Measurements from ENCODE around the gene MCFD2. TPM values are rescaled to one million over a fixed set of nuclear protein-coding genes. Genes with fewer than 3 reads are reported as not detected.

Gene MCFD2
- polyA plus RNA-seq, 1 of the 3 experiments (the other 2 are of a cell fraction) = 88.2 TPM

- Histone ChIP-seq H3K27ac (ENCODE audit: low read depth in 2 of 2, low read length in 1 of 2) (peak overlapping the region; percentile 67 to 91), H3K27me3 (ENCODE audit: insufficient read depth) (no peaks in the 10 kb centered on the region), H3K4me2 (peak overlapping the region; percentile 2; the same call in 1 of the 2 replicates), H4K20me1 (ENCODE audit: insufficient read depth) (no peaks in the 10 kb centered on the region), H3K4me3 (ENCODE audit: low read depth in 2 of 2, low read length in 1 of 2) (no peak overlapping the region), H3K36me3 (replicated peaks in 1 of 2; ENCODE audit: control insufficient read depth in 1 of 2, insufficient read depth in 2 of 2, low read length in 1 of 2) (no peaks in the 10 kb centered on the region), H3K9me2 (no peaks in the 10 kb centered on the region), H3K4me1 (ENCODE audit: control insufficient read depth in 1 of 2, insufficient read depth in 2 of 2, low read depth in 1 of 2, low read length in 1 of 2) (peaks cover 24 to 28% of the 10 kb centered on the region in 2 experiments; a peak in 3 of 4 replicates), H3K79me2 (ENCODE audit: insufficient read depth) (no peaks in the 10 kb centered on the region), H3K9me3 (no peaks in the 10 kb centered on the region), H2AFZ (ENCODE audit: low read depth) (no peak overlapping the region), H3K9ac (peak overlapping the region; percentile 22), H3F3A (replicated peaks; ENCODE audit: insufficient read depth) (peaks cover 26% of the 10 kb centered on the region)
- no peak for DNase-seq
- no peak for TF ChIP-seq EZH2phosphoT487 (IDR thresholded peaks at IDR 0.05; ENCODE audit: borderline replicate concordance, low read depth)
- no peak for TF ChIP-seq RAD21 (IDR thresholded peaks at IDR 0.05; ENCODE audit: low read length)
- TF ChIP-seq TAF1 (IDR thresholded peaks at IDR 0.05; ENCODE audit: borderline replicate concordance, low read depth, low read length) = no peak
- TF ChIP-seq ELF1 (IDR thresholded peaks at IDR 0.05) = no peak
- TF ChIP-seq EP300 (IDR thresholded peaks at IDR 0.05; ENCODE audit: borderline replicate concordance in 1 of 2, low read depth in 1 of 2, low read length in 1 of 2) = no peak
- no peak for TF ChIP-seq SIN3A (IDR thresholded peaks at IDR 0.05; ENCODE audit: borderline replicate concordance, low read depth, low read length)
- TF ChIP-seq RXRA (IDR thresholded peaks at IDR 0.05; ENCODE audit: borderline replicate concordance, low read depth) = no peak
- no peak for TF ChIP-seq NFIC (IDR thresholded peaks at IDR 0.05; ENCODE audit: borderline replicate concordance)
- 94% methylated on average over 4 of the region's 4 CpGs for WGBS (ENCODE audit: low lambda C conversion rate)
- ChIA-PET CTCF (interaction anchor here (0.8 to 2.6 kb wide), 13 partner anchors 10 to 411 kb away, joined by 3 to 10 read pairs (median 5); no protein-coding TSS in a partner anchor), POLR2A (no interaction called here)
These were observed 42.6 kb downstream of the MCFD2 start for GRCh38 chr2:46872902-46873603.

DNA sequence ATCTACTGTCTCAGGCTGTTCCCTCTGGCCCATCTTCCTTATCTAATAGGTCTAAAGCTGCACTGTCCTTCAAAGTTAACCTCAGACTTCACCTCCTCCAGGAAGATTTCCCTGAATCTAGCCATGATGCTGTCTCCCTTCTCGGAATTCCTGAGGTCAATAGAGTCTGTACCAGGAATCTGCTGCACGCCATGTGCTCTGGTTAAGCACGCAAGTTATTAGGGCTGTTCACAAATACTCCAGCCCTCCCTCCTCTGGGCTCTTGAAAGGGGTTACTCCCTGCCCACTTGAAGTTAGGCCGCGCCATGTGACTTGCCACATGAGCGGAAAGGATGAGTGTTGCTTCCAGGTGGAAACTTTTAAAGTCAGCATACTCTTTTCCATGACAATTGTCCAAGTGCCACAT lies 43.6 kb downstream of the MCFD2 start:
- POLR2A ChIA-PET = no interaction called here
- no peaks in the 10 kb centered on the region for H3K27me3 ChIP-seq (ENCODE audit: insufficient read depth)
- no peaks in the 10 kb centered on the region for H3K79me2 ChIP-seq (ENCODE audit: insufficient read depth)
- H3K36me3 ChIP-seq (replicated peaks in 1 of 2; ENCODE audit: control insufficient read depth in 1 of 2, insufficient read depth in 2 of 2, low read length in 1 of 2) = no peaks in the 10 kb centered on the region
- no peaks in the 10 kb centered on the region for H3K9me3 ChIP-seq
- H3K4me1 ChIP-seq (ENCODE audit: control insufficient read depth in 1 of 2, insufficient read depth in 2 of 2, low read depth in 1 of 2, low read length in 1 of 2) = peaks cover 22 to 25% of the 10 kb centered on the region in 2 experiments; a peak in 3 of 4 replicates
- no peak overlapping the region for H3K4me2 ChIP-seq
- no peak overlapping the region for H3K4me3 ChIP-seq (ENCODE audit: low read depth in 2 of 2, low read length in 1 of 2)
- CTCF ChIA-PET = interaction anchor here (1.1 to 2.6 kb wide), 7 partner anchors 9 to 239 kb away, joined by 3 to 10 read pairs (median 6); no protein-coding TSS in a partner anchor
- H3K9me2 ChIP-seq = no peaks in the 10 kb centered on the region
- no peaks in the 10 kb centered on the region for H4K20me1 ChIP-seq (ENCODE audit: insufficient read depth)
- DNase-seq = no peak
- H2AFZ ChIP-seq (ENCODE audit: low read depth) = no peak overlapping the region
- 99% methylated on average over 6 of the region's 6 CpGs for WGBS (ENCODE audit: low lambda C conversion rate)
- H3K27ac ChIP-seq (ENCODE audit: low read depth in 2 of 2, low read length in 1 of 2) = peak overlapping the region; percentile 67 to 91; a peak in 2 of 4 replicates
- H3K9ac ChIP-seq = no peak overlapping the region
- no peak for TF ChIP-seq SMC3 (IDR thresholded peaks at IDR 0.05; ENCODE audit: low read depth, low read length)
- H3F3A ChIP-seq (replicated peaks; ENCODE audit: insufficient read depth) = peaks cover 24% of the 10 kb centered on the region

Data from SK-N-SH (cell line).